OCI-LY7 (cell line): ENCODE data around the gene ABCB8. TPM values are rescaled to one million over a fixed set of nuclear protein-coding genes. Genes with fewer than 3 reads are reported as not detected.
"Not testable (repeated sequence)": the region's sequence is repeated elsewhere in the genome, so short reads cannot be mapped to it uniquely, and the experiment has no call there.

Experiments
- BruUV-seq: library from RNA; stranded (reverse); fragments of 400-500 nt; replicated peaks from 2 replicates; lab custom pipeline; 2021; lab: Mats Ljungman, UMichigan
- CTCF ChIA-PET: fragments of 300-600 bp; sonication (Branson Sonifier 250); formaldehyde crosslinking; loops from one replicate; lab custom pipeline; 2022; ENCODE audit warnings: antibody characterized with exemption; ENCODE audit not compliant: unreplicated experiment; lab: Charles Lee
- POLR2A ChIA-PET: fragments of 300-600 bp; sonication (Branson Sonifier 250); formaldehyde crosslinking; loops from one replicate; lab custom pipeline; 2022; ENCODE audit warnings: antibody characterized with exemption; lab: Charles Lee
- DNase-seq: peaks from one replicate; pipeline ENCODE4 v3.0.0-alpha.2; 2015; ENCODE audit warnings: low spot score
- H2AFZ ChIP-seq: fragments of 200-600 bp; sonication (generic), shearing (Covaris generic); 2 replicates; pipeline ENCODE4 v1.6.1; 2014; ENCODE audit warnings: mild to moderate bottlenecking, antibody characterized with exemption, low read length, moderate library complexity
- H3K27ac ChIP-seq: fragments of 200-600 bp; sonication (generic); 2 replicates; pipeline ENCODE4 v1.5.1; 2014; ENCODE audit warnings: mixed run types, low read depth, mild to moderate bottlenecking, moderate library complexity, low read length, inconsistent platforms; ENCODE audit not compliant: poor library complexity, severe bottlenecking
- H3K36me3 ChIP-seq: fragments of 200-600 bp; sonication (generic); 2 replicates; pipeline ENCODE4 v1.6.1; 2014; ENCODE audit warnings: mild to moderate bottlenecking, antibody characterized with exemption, low read length, moderate library complexity, mixed read lengths; ENCODE audit not compliant: insufficient read depth
- H3K4me1 ChIP-seq: fragments of 200-600 bp; sonication (generic); 2 replicates; pipeline ENCODE4 v1.5.1; 2014; ENCODE audit warnings: mild to moderate bottlenecking, low read length; ENCODE audit not compliant: insufficient read depth, poor library complexity, severe bottlenecking
- H3K4me2 ChIP-seq: fragments of 200-600 bp; sonication (generic); 2 replicates; pipeline ENCODE4 v1.6.1; 2014; ENCODE audit warnings: mild to moderate bottlenecking, low read length
- H3K4me3 ChIP-seq: fragments of 200-600 bp; sonication (generic); 2 replicates; pipeline ENCODE4 v1.5.1; 2014; ENCODE audit warnings: mild to moderate bottlenecking, low read depth, low read length; ENCODE audit not compliant: poor library complexity, severe bottlenecking
- H3K79me2 ChIP-seq: fragments of 200-600 bp; sonication (generic); 2 replicates; pipeline ENCODE4 v1.6.1; 2016; ENCODE audit warnings: low read depth, mild to moderate bottlenecking, low read length, moderate library complexity, mixed read lengths; ENCODE audit not compliant: insufficient read depth
- H3K9me2 ChIP-seq: fragments of 200-600 bp; sonication (generic); 2 replicates; pipeline ENCODE4 v1.6.1; 2016; ENCODE audit warnings: mild to moderate bottlenecking, low read length, mixed read lengths; ENCODE audit not compliant: insufficient read depth
- H3K9me3 ChIP-seq: fragments of 200-600 bp; sonication (generic); 2 replicates; pipeline ENCODE4 v1.6.1; 2014; ENCODE audit warnings: mild to moderate bottlenecking, mixed run types, low read length, mixed read lengths
- H4K20me1 ChIP-seq: fragments of 200-600 bp; sonication (generic); 2 replicates; pipeline ENCODE4 v1.6.1; 2014; ENCODE audit warnings: mild to moderate bottlenecking, antibody characterized with exemption, low read length, moderate library complexity, mixed read lengths; ENCODE audit not compliant: insufficient read depth
- CTCF ChIP-seq: fragments of 200-600 bp; sonication (generic); conservative IDR thresholded peaks from 2 replicates; pipeline ENCODE4 v1.5.1; 2014; ENCODE audit warnings: mild to moderate bottlenecking, antibody characterized with exemption, low read length, moderate library complexity, mixed read lengths
- EZH2phosphoT487 ChIP-seq: fragments of 200-600 bp; sonication (generic); IDR thresholded peaks from 2 replicates; pipeline ENCODE4 v1.6.1; 2018; ENCODE audit warnings: low read depth, borderline replicate concordance, mild to moderate bottlenecking, mixed run types, antibody characterized with exemption, low read length, moderate library complexity, mixed read lengths
- intact Hi-C: fragments of 100-400 bp; cut with micrococcal nuclease; formaldehyde crosslinking; loops from one replicate; pipeline ENCODE4 v1.10.0; 2022; ENCODE audit not compliant: unreplicated experiment
- total RNA-seq, 2 experiments: library from RNA; depleted of rRNA in 1 of 2; stranded (reverse); fragments of >200 nt in 1 of 2; shearing (Covaris generic) in 1 of 2; gene quantifications; 2 replicates each; pipeline ENCODE4 v1.2.3, GENCODE V29; 2014 to 2022

ABCB8 gene
- total RNA-seq, 2 experiments from 2014 or later: 32.0 to 64.7 TPM

GRCh38 chr7:151040616-151041375, 12.5 kb downstream of the ABCB8 start:
- peaks cover 14% of the 10 kb centered on the region for H3K36me3 ChIP-seq
- no peaks in the 10 kb centered on the region for H3K79me2 ChIP-seq
- no peak for DNase-seq
- H3K4me1 ChIP-seq: no peaks in the 10 kb centered on the region
- no peak overlapping the region for H3K4me3 ChIP-seq
- H3K27ac ChIP-seq: no peak overlapping the region
- POLR2A ChIA-PET: no interaction called here
- H3K4me2 ChIP-seq: no peak overlapping the region
- no peaks in the 10 kb centered on the region for H3K9me3 ChIP-seq
- no peaks in the 10 kb centered on the region for H3K9me2 ChIP-seq
- TF ChIP-seq EZH2phosphoT487 (no peak), CTCF (no peak)
- CTCF ChIA-PET: no interaction called here
- intact Hi-C loops: no loop called here
- no peaks in the 10 kb centered on the region for H4K20me1 ChIP-seq
- no TSS peak for BruUV-seq
- H2AFZ ChIP-seq: no peak overlapping the region

DNA sequence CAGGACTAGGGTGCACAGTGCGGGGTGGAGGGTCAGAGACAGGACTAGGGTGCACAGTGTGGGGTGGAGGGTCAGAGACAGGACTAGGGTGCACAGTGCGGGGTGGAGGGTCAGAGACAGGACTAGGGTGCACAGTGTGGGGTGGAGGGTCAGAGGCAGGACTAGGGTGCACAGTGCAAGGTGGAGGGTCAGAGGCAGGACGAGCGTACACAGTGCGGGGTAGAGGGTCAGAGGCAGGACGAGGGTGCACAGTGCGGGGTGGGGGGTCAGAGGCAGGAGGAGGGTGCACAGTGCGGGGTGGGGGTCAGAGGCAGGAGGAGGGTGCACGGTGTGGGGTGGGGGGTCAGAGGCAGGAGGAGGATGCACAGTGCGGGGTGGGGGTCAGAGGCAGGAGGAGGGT, 15.2 kb downstream of the ABCB8 start:
- BruUV-seq, intact Hi-C loops, POLR2A ChIA-PET, H3K27ac ChIP-seq, CTCF ChIA-PET, H3K4me3 ChIP-seq, H3K9me3 ChIP-seq, DNase-seq, H2AFZ ChIP-seq, H3K79me2 ChIP-seq, H3K36me3 ChIP-seq, H3K9me2 ChIP-seq, H3K4me1 ChIP-seq, H4K20me1 ChIP-seq, H3K4me2 ChIP-seq: not testable (repeated sequence)

- Histone ChIP-seq H3K36me3 (no peaks in the 10 kb centered on the region), H4K20me1 (no peaks in the 10 kb centered on the region), H2AFZ (no peak overlapping the region), H3K9me3 (no peaks in the 10 kb centered on the region), H3K9me2 (no peaks in the 10 kb centered on the region), H3K79me2 (no peaks in the 10 kb centered on the region), H3K4me3 (no peak overlapping the region), H3K27ac (no peak overlapping the region), H3K4me2 (no peak overlapping the region), H3K4me1 (no peaks in the 10 kb centered on the region)
- CTCF ChIA-PET: no interaction called here
- no peak for DNase-seq
- POLR2A ChIA-PET: no interaction called here
- intact Hi-C loops: no loop called here
- no peak for TF ChIP-seq EZH2phosphoT487
- no peak for TF ChIP-seq CTCF
- BruUV-seq: no TSS peak
These were observed 15.7 kb downstream of the ABCB8 start for GRCh38 chr7:151043959-151044358.
